ENCODE measurements around the gene SLC30A1. TPM values are rescaled to one million over a fixed set of nuclear protein-coding genes. Genes with fewer than 3 reads are reported as not detected.

Gene SLC30A1
- total and polyA plus RNA-seq, 2 of the 13 experiments (the other 11 are each of a cell fraction or from before 2014, with no cell fraction given): 5.9 to 24.4 TPM

- H3K4me3 ChIP-seq (replicated peaks in 1 of 3; ENCODE audit: insufficient read depth in 1 of 3, low read depth in 2 of 3, low read length in 3 of 3): no peak overlapping the region
- in situ Hi-C loops (cut with HindIII; ENCODE audit: extremely low pct_ligation_motif_present, low pct_unique_long_range_greater_than_20kb): loop anchor here (5.0 kb wide), 1 partner anchor 44 kb away; the partner anchor contains the start of gene SLC30A1
- H3K36me3 ChIP-seq (replicated peaks in 1 of 2; ENCODE audit: control insufficient read depth in 1 of 2, insufficient read depth in 2 of 2, low read length in 2 of 2): no peaks in the 10 kb centered on the region
- TF ChIP-seq ZNF652 (CRISPR knock-in tag; IDR thresholded peaks at IDR 0.05; ENCODE audit: borderline replicate concordance, low read depth) (peak; percentile 57; the same call in 1 of the 2 replicates), MXI1 (IDR thresholded peaks at IDR 0.05; ENCODE audit: borderline replicate concordance, low read depth, low read length) (no peak)
- DNase-seq (ENCODE audit: low spot score): no peak
- peaks cover 69% of the 10 kb centered on the region for H3K4me1 ChIP-seq (ENCODE audit: insufficient read depth, low read length)
- POLR2A ChIA-PET: interaction anchor here (0.6 kb wide), 1 partner anchor 15 kb away, joined by 3 read pairs; no protein-coding TSS in a partner anchor
- no peak for ATAC-seq
- BruUV-seq (replicated peaks): no TSS peak
- CTCF ChIA-PET (ENCODE audit: low intra/inter-chr PET ratio, low total read pairs): no interaction called here
- H3K9ac ChIP-seq (ENCODE audit: insufficient read depth, low read depth, low read length): no peak overlapping the region
- WGBS (ENCODE audit: low lambda C conversion rate): 44% methylated on average over 7 of the region's 9 CpGs
- H4K20me1 ChIP-seq (ENCODE audit: insufficient read depth, low read length): no peaks in the 10 kb centered on the region
- FAIRE-seq: no peak
- H2AFZ ChIP-seq (ENCODE audit: low read length): no peak overlapping the region
- peaks cover 0 to 2% of the 10 kb centered on the region in 2 experiments; a peak in 1 of 5 replicates for H3K27me3 ChIP-seq (ENCODE audit: control insufficient read depth in 1 of 2, insufficient read depth in 2 of 2, low read length in 2 of 2)
- H3K27ac ChIP-seq (ENCODE audit: extremely low read length, insufficient read depth, low read length): no peak overlapping the region
- no peak overlapping the region; the same call in 1 of the 2 replicates for H3K4me2 ChIP-seq (ENCODE audit: low read depth, low read length)
- H3K79me2 ChIP-seq (ENCODE audit: insufficient read depth, low read length): no peaks in the 10 kb centered on the region
- intact Hi-C loops (cut with micrococcal nuclease; ENCODE audit: unreplicated experiment): no loop called here
- no peaks in the 10 kb centered on the region for H3K9me3 ChIP-seq (ENCODE audit: low read length)
Measured at GRCh38 chr1:211621447-211622198, 42.7 kb upstream of the SLC30A1 start.

- 86% methylated on average over 5 of the region's 5 CpGs for WGBS (ENCODE audit: low lambda C conversion rate)
- no peaks in the 10 kb centered on the region for H3K36me3 ChIP-seq (replicated peaks in 1 of 2; ENCODE audit: control insufficient read depth in 1 of 2, insufficient read depth in 2 of 2, low read length in 2 of 2)
- ChIA-PET CTCF (ENCODE audit: low intra/inter-chr PET ratio, low total read pairs) (no interaction called here), POLR2A (interaction anchor here (1.3 to 2.6 kb wide), 11 partner anchors 9 to 41 kb away, joined by 3 to 16 read pairs (median 7); partner anchors contain the start of gene SLC30A1)
- no peaks in the 10 kb centered on the region for H3K79me2 ChIP-seq (ENCODE audit: insufficient read depth, low read length)
- H3K27me3 ChIP-seq (ENCODE audit: control insufficient read depth in 1 of 2, insufficient read depth in 2 of 2, low read length in 2 of 2): peaks cover 0 to 2% of the 10 kb centered on the region in 2 experiments; a peak in 1 of 5 replicates
- H3K4me2 ChIP-seq (ENCODE audit: low read depth, low read length): 0 out of 2 replicates have a peak overlapping the region, but pooled peaks have one; percentile 65
- BruUV-seq (replicated peaks): no TSS peak
- no peaks in the 10 kb centered on the region for H3K9me3 ChIP-seq (ENCODE audit: low read length)
- no peaks in the 10 kb centered on the region for H4K20me1 ChIP-seq (ENCODE audit: insufficient read depth, low read length)
- H3K9ac ChIP-seq (ENCODE audit: insufficient read depth, low read depth, low read length): no peak overlapping the region
- DNase-seq (ENCODE audit: low spot score) (no peak), ATAC-seq (peak; percentile 36), FAIRE-seq (no peak)
- no peak overlapping the region for H3K4me3 ChIP-seq (replicated peaks in 1 of 3; ENCODE audit: insufficient read depth in 1 of 3, low read depth in 2 of 3, low read length in 3 of 3)
- no peak overlapping the region for H3K27ac ChIP-seq (ENCODE audit: extremely low read length, insufficient read depth, low read length)
- H2AFZ ChIP-seq (ENCODE audit: low read length): no peak overlapping the region
- in situ Hi-C loops (cut with HindIII; ENCODE audit: extremely low pct_ligation_motif_present, low pct_unique_long_range_greater_than_20kb): loop anchor here (5.0 kb wide), 1 partner anchor 43 kb away; the partner anchor contains the start of gene SLC30A1
- H3K4me1 ChIP-seq (ENCODE audit: insufficient read depth, low read length): peaks cover 76% of the 10 kb centered on the region
- intact Hi-C loops (cut with micrococcal nuclease; ENCODE audit: unreplicated experiment): no loop called here
- TF ChIP-seq ZSCAN29 (CRISPR knock-in tag; conservative IDR thresholded peaks at IDR 0.05): no peak
- TF ChIP-seq DMAP1 (CRISPR knock-in tag; IDR thresholded peaks at IDR 0.05): no peak
- TF ChIP-seq, protein P1, sequence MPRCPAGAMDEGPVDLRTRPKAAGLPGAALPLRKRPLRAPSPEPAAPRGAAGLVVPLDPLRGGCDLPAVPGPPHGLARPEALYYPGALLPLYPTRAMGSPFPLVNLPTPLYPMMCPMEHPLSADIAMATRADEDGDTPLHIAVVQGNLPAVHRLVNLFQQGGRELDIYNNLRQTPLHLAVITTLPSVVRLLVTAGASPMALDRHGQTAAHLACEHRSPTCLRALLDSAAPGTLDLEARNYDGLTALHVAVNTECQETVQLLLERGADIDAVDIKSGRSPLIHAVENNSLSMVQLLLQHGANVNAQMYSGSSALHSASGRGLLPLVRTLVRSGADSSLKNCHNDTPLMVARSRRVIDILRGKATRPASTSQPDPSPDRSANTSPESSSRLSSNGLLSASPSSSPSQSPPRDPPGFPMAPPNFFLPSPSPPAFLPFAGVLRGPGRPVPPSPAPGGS (CRISPR knock-in tag; IDR thresholded peaks at IDR 0.05): no peak
- no peak for TF ChIP-seq HNF4G (IDR thresholded peaks at IDR 0.05; ENCODE audit: borderline replicate concordance, low read depth, low read length)
- no peak for TF ChIP-seq HNF4G (CRISPR knock-in tag; IDR thresholded peaks at IDR 0.05; ENCODE audit: borderline replicate concordance, low read depth)
- TF ChIP-seq, protein P2, sequence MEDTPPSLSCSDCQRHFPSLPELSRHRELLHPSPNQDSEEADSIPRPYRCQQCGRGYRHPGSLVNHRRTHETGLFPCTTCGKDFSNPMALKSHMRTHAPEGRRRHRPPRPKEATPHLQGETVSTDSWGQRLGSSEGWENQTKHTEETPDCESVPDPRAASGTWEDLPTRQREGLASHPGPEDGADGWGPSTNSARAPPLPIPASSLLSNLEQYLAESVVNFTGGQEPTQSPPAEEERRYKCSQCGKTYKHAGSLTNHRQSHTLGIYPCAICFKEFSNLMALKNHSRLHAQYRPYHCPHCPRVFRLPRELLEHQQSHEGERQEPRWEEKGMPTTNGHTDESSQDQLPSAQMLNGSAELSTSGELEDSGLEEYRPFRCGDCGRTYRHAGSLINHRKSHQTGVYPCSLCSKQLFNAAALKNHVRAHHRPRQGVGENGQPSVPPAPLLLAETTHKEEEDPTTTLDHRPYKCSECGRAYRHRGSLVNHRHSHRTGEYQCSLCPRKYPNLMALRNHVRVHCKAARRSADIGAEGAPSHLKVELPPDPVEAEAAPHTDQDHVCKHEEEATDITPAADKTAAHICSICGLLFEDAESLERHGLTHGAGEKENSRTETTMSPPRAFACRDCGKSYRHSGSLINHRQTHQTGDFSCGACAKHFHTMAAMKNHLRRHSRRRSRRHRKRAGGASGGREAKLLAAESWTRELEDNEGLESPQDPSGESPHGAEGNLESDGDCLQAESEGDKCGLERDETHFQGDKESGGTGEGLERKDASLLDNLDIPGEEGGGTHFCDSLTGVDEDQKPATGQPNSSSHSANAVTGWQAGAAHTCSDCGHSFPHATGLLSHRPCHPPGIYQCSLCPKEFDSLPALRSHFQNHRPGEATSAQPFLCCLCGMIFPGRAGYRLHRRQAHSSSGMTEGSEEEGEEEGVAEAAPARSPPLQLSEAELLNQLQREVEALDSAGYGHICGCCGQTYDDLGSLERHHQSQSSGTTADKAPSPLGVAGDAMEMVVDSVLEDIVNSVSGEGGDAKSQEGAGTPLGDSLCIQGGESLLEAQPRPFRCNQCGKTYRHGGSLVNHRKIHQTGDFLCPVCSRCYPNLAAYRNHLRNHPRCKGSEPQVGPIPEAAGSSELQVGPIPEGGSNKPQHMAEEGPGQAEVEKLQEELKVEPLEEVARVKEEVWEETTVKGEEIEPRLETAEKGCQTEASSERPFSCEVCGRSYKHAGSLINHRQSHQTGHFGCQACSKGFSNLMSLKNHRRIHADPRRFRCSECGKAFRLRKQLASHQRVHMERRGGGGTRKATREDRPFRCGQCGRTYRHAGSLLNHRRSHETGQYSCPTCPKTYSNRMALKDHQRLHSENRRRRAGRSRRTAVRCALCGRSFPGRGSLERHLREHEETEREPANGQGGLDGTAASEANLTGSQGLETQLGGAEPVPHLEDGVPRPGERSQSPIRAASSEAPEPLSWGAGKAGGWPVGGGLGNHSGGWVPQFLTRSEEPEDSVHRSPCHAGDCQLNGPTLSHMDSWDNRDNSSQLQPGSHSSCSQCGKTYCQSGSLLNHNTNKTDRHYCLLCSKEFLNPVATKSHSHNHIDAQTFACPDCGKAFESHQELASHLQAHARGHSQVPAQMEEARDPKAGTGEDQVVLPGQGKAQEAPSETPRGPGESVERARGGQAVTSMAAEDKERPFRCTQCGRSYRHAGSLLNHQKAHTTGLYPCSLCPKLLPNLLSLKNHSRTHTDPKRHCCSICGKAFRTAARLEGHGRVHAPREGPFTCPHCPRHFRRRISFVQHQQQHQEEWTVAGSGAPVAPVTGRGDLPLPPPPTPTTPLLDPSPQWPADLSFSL (CRISPR knock-in tag; IDR thresholded peaks at IDR 0.05): 0 out of 2 replicates have a peak, but pooled peaks have one; percentile 13
Measured at GRCh38 chr1:211620097-211620496, 41.1 kb upstream of the SLC30A1 start.

Data from HepG2 (cell line).